SK-N-SH (cell line): ENCODE measurements around the gene SLC22A23. TPM values are rescaled to one million over a fixed set of nuclear protein-coding genes. Genes with fewer than 3 reads are reported as not detected.

Source experiments
- CTCF ChIA-PET: fragments of 300-600, 350-600 bp; formaldehyde crosslinking; extraction: SDS; loops from one replicate; lab custom pipeline; 2021; lab: Yijun Ruan, JAX
- POLR2A ChIA-PET: fragments of 350-600 bp; sonication (Branson Sonifier 250); formaldehyde crosslinking; extraction: SDS; loops from one replicate; lab custom pipeline; 2020; ENCODE audit warnings: antibody characterized with exemption, inconsistent platforms; lab: Yijun Ruan, JAX
- DNase-seq: peaks from one replicate; pipeline ENCODE4 v3.0.0; 2012
- H2AFZ ChIP-seq: fragments of 200-600 bp; sonication (generic); 2 replicates; pipeline ENCODE4 v1.8.1; 2016; ENCODE audit warnings: antibody characterized with exemption, mild to moderate bottlenecking, low read depth
- H3F3A ChIP-seq: fragments of 200-600 bp; sonication (generic); replicated peaks from 2 replicates; pipeline ENCODE3; 2016; ENCODE audit warnings: antibody characterized with exemption, mild to moderate bottlenecking; ENCODE audit not compliant: insufficient read depth
- H3K27ac ChIP-seq, 2 experiments: fragments of 200-500 bp in 1 of 2; fragments of 200-600 bp in 1 of 2; sonication (Bioruptor generic) in 1 of 2; sonication (generic), shearing (Covaris generic) in 1 of 2; 2 replicates each; pipeline versions ENCODE4 v1.5.1 to v1.6.1; 2014 to 2016; ENCODE audit warnings: low read depth in 2 of 2, inconsistent platforms in 1 of 2, low read length in 1 of 2, mild to moderate bottlenecking in 1 of 2, mixed read lengths in 1 of 2
- H3K27me3 ChIP-seq: fragments of 200-600 bp; sonication (generic), shearing (Covaris generic); 2 replicates; pipeline ENCODE4 v1.6.1; 2016; ENCODE audit warnings: mixed run types; ENCODE audit not compliant: insufficient read depth
- H3K36me3 ChIP-seq, 2 experiments: fragments of 200-500 bp in 1 of 2; fragments of 200-600 bp in 1 of 2; sonication (Bioruptor generic) in 1 of 2; sonication (generic) in 1 of 2; replicated peaks in 1 of 2; 2 replicates each; pipeline versions ENCODE3 to v1.5.1; 2014 to 2016; ENCODE audit warnings: low read length in 1 of 2, mild to moderate bottlenecking in 1 of 2; ENCODE audit not compliant: insufficient read depth in 2 of 2, control insufficient read depth in 1 of 2
- H3K4me1 ChIP-seq, 2 experiments: fragments of 200-500 bp in 1 of 2; fragments of 200-600 bp in 1 of 2; sonication (Bioruptor generic) in 1 of 2; sonication (generic), shearing (Covaris generic) in 1 of 2; 2 replicates each; pipeline versions ENCODE4 v1.5.1 to v1.6.1; 2014 to 2016; ENCODE audit warnings: low read depth in 1 of 2, low read length in 1 of 2, mixed run types in 1 of 2; ENCODE audit not compliant: insufficient read depth in 2 of 2, control insufficient read depth in 1 of 2
- H3K4me2 ChIP-seq: fragments of 200-600 bp; sonication (generic), shearing (Covaris generic); 2 replicates; pipeline ENCODE4 v1.6.1; 2017; ENCODE audit warnings: mixed run types
- H3K4me3 ChIP-seq, 2 experiments: fragments of 200-500 bp in 1 of 2; fragments of 200-600 bp in 1 of 2; sonication (Bioruptor generic) in 1 of 2; sonication (generic), shearing (Covaris generic) in 1 of 2; 2 replicates each; pipeline versions ENCODE4 v1.5.1 to v1.8.1; 2014 to 2016; ENCODE audit warnings: low read depth in 2 of 2, inconsistent platforms in 1 of 2, low read length in 1 of 2, mild to moderate bottlenecking in 1 of 2, mixed read lengths in 1 of 2, moderate library complexity in 1 of 2
- H3K79me2 ChIP-seq: fragments of 200-600 bp; sonication (generic); 2 replicates; pipeline ENCODE4 v1.8.1; 2017; ENCODE audit warnings: mild to moderate bottlenecking; ENCODE audit not compliant: insufficient read depth
- H3K9ac ChIP-seq: fragments of 200-600 bp; sonication (generic); 2 replicates; pipeline ENCODE4 v1.6.1; 2017; ENCODE audit warnings: mixed run types
- H3K9me2 ChIP-seq: fragments of 200-600 bp; sonication (generic); 2 replicates; pipeline ENCODE4 v1.6.1; 2017; ENCODE audit warnings: mixed run types
- H3K9me3 ChIP-seq: fragments of 200-600 bp; sonication (generic); 2 replicates; pipeline ENCODE4 v1.6.1; 2017; ENCODE audit warnings: mixed run types, mild to moderate bottlenecking, moderate library complexity
- H4K20me1 ChIP-seq: fragments of 200-600 bp; sonication (generic); 2 replicates; pipeline ENCODE4 v1.6.1; 2017; ENCODE audit warnings: mild to moderate bottlenecking, mixed run types; ENCODE audit not compliant: insufficient read depth
- CHD2 ChIP-seq: fragments of 150-350 bp; IDR thresholded peaks from 2 replicates; pipeline ENCODE4 v1.6.1; 2018; ENCODE audit warnings: low read length; ENCODE audit not compliant: partially characterized antibody
- ELF1 ChIP-seq: IDR thresholded peaks from 2 replicates; pipeline ENCODE4 v1.4.0; 2012
- EP300 ChIP-seq, 2 experiments: IDR thresholded peaks; 2 replicates each; pipeline versions ENCODE4 v1.4.0 to v1.6.1; 2012; ENCODE audit warnings: borderline replicate concordance in 1 of 2, low read depth in 1 of 2, low read length in 1 of 2
- EZH2phosphoT487 ChIP-seq: fragments of 200-600 bp; sonication (generic); IDR thresholded peaks from 2 replicates; pipeline ENCODE4 v1.6.1; 2017; ENCODE audit warnings: low read depth, mixed run types, mild to moderate bottlenecking, antibody characterized with exemption, moderate library complexity, borderline replicate concordance
- FOSL2 ChIP-seq: IDR thresholded peaks from 2 replicates; pipeline ENCODE4 v1.4.0; 2012; ENCODE audit warnings: low read depth, mild to moderate bottlenecking, moderate library complexity, borderline replicate concordance
- FOXJ3 ChIP-seq: sonication (generic); formaldehyde crosslinking; IDR thresholded peaks from 2 replicates; pipeline ENCODE4 v1.5.1; 2020; ENCODE audit warnings: mild to moderate bottlenecking, missing genetic modification reagents
- MEF2A ChIP-seq: IDR thresholded peaks from 2 replicates; pipeline ENCODE4 v1.4.0; 2012; ENCODE audit warnings: low read depth, borderline replicate concordance
- NRF1 ChIP-seq: IDR thresholded peaks from 2 replicates; pipeline ENCODE4 v1.6.1; 2012; ENCODE audit warnings: low read depth, mild to moderate bottlenecking, low read length
- RAD21 ChIP-seq: IDR thresholded peaks from 2 replicates; pipeline ENCODE4 v1.6.1; 2012; ENCODE audit warnings: mild to moderate bottlenecking, low read length
- RXRA ChIP-seq: IDR thresholded peaks from 2 replicates; pipeline ENCODE4 v1.4.0; 2012; ENCODE audit warnings: low read depth, mild to moderate bottlenecking, borderline replicate concordance
- TAF1 ChIP-seq: IDR thresholded peaks from 2 replicates; pipeline ENCODE4 v1.6.1; 2012; ENCODE audit warnings: low read depth, mild to moderate bottlenecking, low read length, moderate library complexity, borderline replicate concordance
- WGBS: methylation state at CpG from one replicate; pipeline ENCODE4 v1.1.6; 2017; ENCODE audit warnings: low lambda C conversion rate; 5-methylcytosine and 5-hydroxymethylcytosine counted together
- polyA plus RNA-seq, 3 experiments: library from polyadenylated mRNA; depleted of rRNA; stranded (reverse); fragments of >200 nt; gene quantifications; 2 replicates each; pipeline ENCODE4 v1.2.3, GENCODE V29; 2012
- TF ChIP-seq, protein P1 (sequence below): IDR thresholded peaks from 2 replicates; pipeline ENCODE4 v1.4.0; 2012; ENCODE audit warnings: low read depth, borderline replicate concordance
- TF ChIP-seq, protein P2 (sequence below): IDR thresholded peaks from 2 replicates; pipeline ENCODE4 v1.4.0; 2012; ENCODE audit warnings: low read depth, borderline replicate concordance
- TF ChIP-seq, protein P3 (sequence below): IDR thresholded peaks from 2 replicates; pipeline ENCODE4; 2012
- TF ChIP-seq, protein P4 (sequence below): fragments of 150-350 bp; IDR thresholded peaks from 2 replicates; pipeline ENCODE4 v1.6.1; 2016; ENCODE audit warnings: mild to moderate bottlenecking, low read depth, low read length

Gene SLC22A23
- polyA plus RNA-seq, 1 of the 3 experiments (the other 2 are of a cell fraction), result not detected

DNA sequence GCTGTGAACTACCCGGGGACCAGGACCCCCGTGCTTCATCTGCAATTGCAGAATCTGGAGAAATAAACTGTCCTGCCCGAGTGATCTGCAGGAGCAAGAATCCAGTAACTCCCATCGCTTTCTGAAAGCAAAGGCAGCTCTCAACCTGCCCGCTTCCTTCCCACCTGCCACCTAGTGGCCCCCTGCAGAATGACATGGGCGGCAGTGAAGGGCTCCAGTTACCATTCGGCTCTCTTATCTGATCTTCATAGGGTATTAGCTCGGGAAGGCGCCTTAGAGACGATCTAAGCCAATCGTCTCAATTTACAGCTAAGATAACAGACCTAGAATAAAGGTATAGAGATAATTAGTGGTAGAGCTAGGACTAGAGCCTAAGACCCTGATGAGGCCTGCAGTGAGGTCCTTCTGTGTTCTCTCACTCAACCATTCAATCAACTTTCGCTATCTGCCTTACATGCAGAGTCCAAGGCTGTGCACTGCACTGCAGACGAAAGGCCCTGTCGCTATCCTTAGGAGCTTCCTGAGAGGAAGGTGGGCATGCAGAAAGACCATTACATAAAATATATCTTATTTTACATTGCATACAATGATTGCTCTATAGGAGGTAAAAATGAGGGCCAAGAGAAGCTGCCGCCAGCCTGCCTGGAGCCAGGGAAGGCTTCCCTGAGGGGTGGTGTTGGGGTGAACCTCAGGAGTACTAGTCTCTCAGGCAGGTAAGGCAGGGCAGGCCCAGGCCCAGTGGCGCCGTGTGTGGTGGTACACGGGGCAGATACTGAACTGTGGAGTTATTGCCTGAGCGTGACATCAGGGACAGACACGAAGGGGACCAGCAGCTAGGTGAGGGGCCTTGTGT lies 205.2 kb downstream of the SLC22A23 start (continued):
- no peak for TF ChIP-seq FOSL2
- no peak for TF ChIP-seq MEF2A
- TF ChIP-seq RAD21, result peak; percentile 86
- no peak for TF ChIP-seq TAF1
- TF ChIP-seq, protein P1, sequence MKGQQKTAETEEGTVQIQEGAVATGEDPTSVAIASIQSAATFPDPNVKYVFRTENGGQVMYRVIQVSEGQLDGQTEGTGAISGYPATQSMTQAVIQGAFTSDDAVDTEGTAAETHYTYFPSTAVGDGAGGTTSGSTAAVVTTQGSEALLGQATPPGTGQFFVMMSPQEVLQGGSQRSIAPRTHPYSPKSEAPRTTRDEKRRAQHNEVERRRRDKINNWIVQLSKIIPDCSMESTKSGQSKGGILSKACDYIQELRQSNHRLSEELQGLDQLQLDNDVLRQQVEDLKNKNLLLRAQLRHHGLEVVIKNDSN, result no peak
- no peak for TF ChIP-seq NRF1
- TF ChIP-seq, protein P2, sequence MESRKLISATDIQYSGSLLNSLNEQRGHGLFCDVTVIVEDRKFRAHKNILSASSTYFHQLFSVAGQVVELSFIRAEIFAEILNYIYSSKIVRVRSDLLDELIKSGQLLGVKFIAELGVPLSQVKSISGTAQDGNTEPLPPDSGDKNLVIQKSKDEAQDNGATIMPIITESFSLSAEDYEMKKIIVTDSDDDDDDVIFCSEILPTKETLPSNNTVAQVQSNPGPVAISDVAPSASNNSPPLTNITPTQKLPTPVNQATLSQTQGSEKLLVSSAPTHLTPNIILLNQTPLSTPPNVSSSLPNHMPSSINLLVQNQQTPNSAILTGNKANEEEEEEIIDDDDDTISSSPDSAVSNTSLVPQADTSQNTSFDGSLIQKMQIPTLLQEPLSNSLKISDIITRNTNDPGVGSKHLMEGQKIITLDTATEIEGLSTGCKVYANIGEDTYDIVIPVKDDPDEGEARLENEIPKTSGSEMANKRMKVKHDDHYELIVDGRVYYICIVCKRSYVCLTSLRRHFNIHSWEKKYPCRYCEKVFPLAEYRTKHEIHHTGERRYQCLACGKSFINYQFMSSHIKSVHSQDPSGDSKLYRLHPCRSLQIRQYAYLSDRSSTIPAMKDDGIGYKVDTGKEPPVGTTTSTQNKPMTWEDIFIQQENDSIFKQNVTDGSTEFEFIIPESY, result no peak
- TF ChIP-seq EZH2phosphoT487, result no peak
- TF ChIP-seq, protein P3, sequence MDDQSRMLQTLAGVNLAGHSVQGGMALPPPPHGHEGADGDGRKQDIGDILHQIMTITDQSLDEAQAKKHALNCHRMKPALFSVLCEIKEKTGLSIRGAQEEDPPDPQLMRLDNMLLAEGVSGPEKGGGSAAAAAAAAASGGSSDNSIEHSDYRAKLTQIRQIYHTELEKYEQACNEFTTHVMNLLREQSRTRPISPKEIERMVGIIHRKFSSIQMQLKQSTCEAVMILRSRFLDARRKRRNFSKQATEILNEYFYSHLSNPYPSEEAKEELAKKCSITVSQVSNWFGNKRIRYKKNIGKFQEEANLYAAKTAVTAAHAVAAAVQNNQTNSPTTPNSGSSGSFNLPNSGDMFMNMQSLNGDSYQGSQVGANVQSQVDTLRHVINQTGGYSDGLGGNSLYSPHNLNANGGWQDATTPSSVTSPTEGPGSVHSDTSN, result peak; percentile 41; the same call in 1 of the 2 replicates
- TF ChIP-seq, protein P4, sequence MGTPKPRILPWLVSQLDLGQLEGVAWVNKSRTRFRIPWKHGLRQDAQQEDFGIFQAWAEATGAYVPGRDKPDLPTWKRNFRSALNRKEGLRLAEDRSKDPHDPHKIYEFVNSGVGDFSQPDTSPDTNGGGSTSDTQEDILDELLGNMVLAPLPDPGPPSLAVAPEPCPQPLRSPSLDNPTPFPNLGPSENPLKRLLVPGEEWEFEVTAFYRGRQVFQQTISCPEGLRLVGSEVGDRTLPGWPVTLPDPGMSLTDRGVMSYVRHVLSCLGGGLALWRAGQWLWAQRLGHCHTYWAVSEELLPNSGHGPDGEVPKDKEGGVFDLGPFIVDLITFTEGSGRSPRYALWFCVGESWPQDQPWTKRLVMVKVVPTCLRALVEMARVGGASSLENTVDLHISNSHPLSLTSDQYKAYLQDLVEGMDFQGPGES, result no peak
- TF ChIP-seq CHD2, result peak; percentile 73
- no peak for TF ChIP-seq FOXJ3 (CRISPR knock-in tag)
- TF ChIP-seq EP300 (IDR thresholded peaks at IDR 0.05; ENCODE audit: borderline replicate concordance in 1 of 2, low read depth in 1 of 2, low read length in 1 of 2), result no peak; a peak in 1 of 4 replicates
- no peak for TF ChIP-seq RXRA

DNA sequence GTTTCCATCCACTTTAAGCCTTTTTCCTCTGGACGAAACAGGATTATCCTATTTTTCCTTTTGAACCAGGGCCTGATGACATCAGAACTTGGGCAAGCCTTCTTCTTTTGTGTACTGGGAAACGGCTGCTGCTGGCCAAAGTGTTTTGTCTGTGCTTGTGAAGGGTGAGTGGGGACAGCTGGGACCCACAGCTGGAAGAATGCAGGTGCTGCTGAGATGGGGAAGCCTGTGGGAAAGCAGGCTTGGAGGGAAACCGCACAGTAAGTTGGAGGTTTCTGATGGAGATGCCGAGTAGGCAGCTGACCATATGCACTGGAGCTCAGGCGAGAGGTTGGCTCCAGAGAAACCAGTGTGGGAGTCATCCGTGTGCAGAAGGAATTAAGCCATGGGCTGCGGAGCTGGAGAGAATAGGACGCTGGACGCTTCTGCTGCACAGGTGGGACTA lies 206.6 kb downstream of the SLC22A23 start:
- Histone ChIP-seq H3F3A (peaks cover 16% of the 10 kb centered on the region), H4K20me1 (no peaks in the 10 kb centered on the region), H3K36me3 (no peaks in the 10 kb centered on the region), H3K4me3 (no peak overlapping the region), H3K9me2 (no peaks in the 10 kb centered on the region), H3K79me2 (no peaks in the 10 kb centered on the region), H3K4me1 (peaks cover 15 to 18% of the 10 kb centered on the region in 2 experiments), H3K9ac (no peak overlapping the region), H3K9me3 (no peaks in the 10 kb centered on the region), H2AFZ (no peak overlapping the region), H3K27ac (no peak overlapping the region), H3K4me2 (no peak overlapping the region), H3K27me3 (no peaks in the 10 kb centered on the region)
- ChIA-PET CTCF (interaction anchor here (0.9 to 5.8 kb wide), 13 partner anchors 10 to 183 kb away, joined by 3 to 63 read pairs (median 6); partner anchors contain the start of genes BPHL, PSMG4 and RIPK1), POLR2A (interaction anchor here (1.7 to 6.5 kb wide), 2 partner anchors 9 to 20 kb away, joined by 5 to 88 read pairs; no protein-coding TSS in a partner anchor)
- no peak for DNase-seq
- TF ChIP-seq, protein P1, result no peak
- TF ChIP-seq, protein P3, result no peak
- TF ChIP-seq FOXJ3 (CRISPR knock-in tag) (no peak), MEF2A (no peak), RXRA (no peak), NRF1 (no peak), ELF1 (no peak)
- TF ChIP-seq, protein P4, result no peak
- 89% methylated on average over 9 of the region's 9 CpGs for WGBS
